ENCODE data around the gene TMEM63B. TPM values are rescaled to one million over a fixed set of nuclear protein-coding genes. Genes with fewer than 3 reads are reported as not detected.
A peak's percentile ranks its signal among the peaks of the same experiment; 100 is the strongest.

TMEM63B gene
- total and polyA plus RNA-seq, 9 of the 15 experiments (the other 6 are each of a cell fraction or from before 2014, with no cell fraction given): 0.14 to 39.4 (median 14.4) TPM

GRCh38 chr6:44201638-44202303 is 74.4 kb downstream of the TMEM63B start (continued):
- TF ChIP-seq NR3C1 (CRISPR knock-in tag; IDR thresholded peaks at IDR 0.05): no peak
- TF ChIP-seq CLOCK (CRISPR knock-in tag; IDR thresholded peaks at IDR 0.05; ENCODE audit: borderline replicate concordance): no peak
- TF ChIP-seq ZFX (CRISPR knock-in tag; IDR thresholded peaks at IDR 0.05): 0 out of 2 replicates have a peak, but pooled peaks have one; percentile 23
- peak; percentile 15; the same call in 1 of the 2 replicates for TF ChIP-seq JUN (IDR thresholded peaks at IDR 0.05; ENCODE audit: borderline replicate concordance, low read depth, low read length)
- TF ChIP-seq JUN (CRISPR knock-in tag; IDR thresholded peaks at IDR 0.05; ENCODE audit: borderline replicate concordance): no peak
- no peak for TF ChIP-seq RFX5 (IDR thresholded peaks at IDR 0.05; ENCODE audit: low read depth, low read length)
- TF ChIP-seq FOXJ2 (tag; IDR thresholded peaks at IDR 0.05): no peak
- TF ChIP-seq NR2C1 (IDR thresholded peaks at IDR 0.05): no peak
- peak; percentile 19; the same call in 1 of the 2 replicates for TF ChIP-seq NR2C1 (tag; IDR thresholded peaks at IDR 0.05)
- TF ChIP-seq MAZ (CRISPR knock-in tag; conservative IDR thresholded peaks at IDR 0.05 in 1 of 2, IDR thresholded peaks at IDR 0.05 in 1 of 2): 0 out of 4 replicates have a peak, but pooled peaks of 1 of the 2 experiments have one; percentile 48
- peak; percentile 92 for TF ChIP-seq L3MBTL2 (IDR thresholded peaks at IDR 0.05)
- TF ChIP-seq MAFK (IDR thresholded peaks at IDR 0.05; ENCODE audit: low read length): peak; percentile 63
- TF ChIP-seq SMARCC2 (IDR thresholded peaks at IDR 0.05; ENCODE audit: low read depth): 0 out of 2 replicates have a peak, but pooled peaks have one; percentile 26
- no peak for TF ChIP-seq ZNF277 (CRISPR knock-in tag; IDR thresholded peaks at IDR 0.05; ENCODE audit: borderline replicate concordance)
- no peak for TF ChIP-seq FOXP4 (CRISPR knock-in tag; IDR thresholded peaks at IDR 0.05; ENCODE audit: borderline replicate concordance)
